HCT116 (cell line): ENCODE results near the gene MAPK4.

Source experiments
- EZH2 ChIP-seq: fragments of 200-600 bp; sonication (generic); IDR thresholded peaks from 2 replicates; pipeline ENCODE4 v1.6.1; 2017; ENCODE audit warnings: antibody characterized with exemption, mixed run types
- ZNF274 ChIP-seq: fragments of 200-500 bp; sonication (Bioruptor generic); IDR thresholded peaks from 2 replicates; pipeline ENCODE4 v1.6.1; 2014; ENCODE audit warnings: mild to moderate bottlenecking, low read depth, low read length, inconsistent platforms
- TF ChIP-seq, protein P1 (sequence below), 3 experiments: fragments of 200-600 bp in 1 of 3; sonication (generic) in 1 of 3; IDR thresholded peaks in 2 of 3; conservative IDR thresholded peaks in 1 of 3; 2 replicates each; pipeline ENCODE4 v1.5.1; 2012 to 2017; ENCODE audit warnings: low read depth in 2 of 3, low read length in 2 of 3, antibody characterized with exemption in 1 of 3, borderline replicate concordance in 1 of 3, control low read depth in 1 of 3, mild to moderate bottlenecking in 1 of 3, mixed read lengths in 1 of 3, mixed run types in 1 of 3, moderate library complexity in 1 of 3; ENCODE audit not compliant: insufficient read depth in 1 of 3

DNA sequence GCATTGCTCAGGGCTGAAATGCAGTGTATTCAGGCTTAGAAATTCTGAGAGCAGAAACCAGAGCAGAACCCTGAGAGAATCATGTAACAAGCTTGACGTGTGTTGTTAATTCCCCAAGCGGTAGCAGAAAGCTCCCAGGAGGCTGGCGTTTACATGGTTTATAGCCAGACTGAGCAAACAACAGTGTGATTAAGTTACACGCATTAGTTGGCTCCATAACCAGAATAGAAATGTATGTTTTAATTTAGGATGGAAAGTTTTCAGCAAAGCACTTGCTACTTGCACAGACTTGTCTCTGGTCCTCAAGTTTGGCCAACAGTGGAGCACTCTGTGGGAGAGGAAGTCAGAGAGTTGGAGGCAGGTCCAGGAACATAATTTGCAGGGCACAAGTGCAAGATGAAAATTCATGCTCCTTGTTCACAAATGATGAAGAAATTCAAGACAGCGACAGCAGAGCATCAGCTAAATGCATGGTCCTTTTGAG, 69.3 kb downstream of the MAPK4 start:
- TF ChIP-seq EZH2 = no peak
- TF ChIP-seq, protein P1, sequence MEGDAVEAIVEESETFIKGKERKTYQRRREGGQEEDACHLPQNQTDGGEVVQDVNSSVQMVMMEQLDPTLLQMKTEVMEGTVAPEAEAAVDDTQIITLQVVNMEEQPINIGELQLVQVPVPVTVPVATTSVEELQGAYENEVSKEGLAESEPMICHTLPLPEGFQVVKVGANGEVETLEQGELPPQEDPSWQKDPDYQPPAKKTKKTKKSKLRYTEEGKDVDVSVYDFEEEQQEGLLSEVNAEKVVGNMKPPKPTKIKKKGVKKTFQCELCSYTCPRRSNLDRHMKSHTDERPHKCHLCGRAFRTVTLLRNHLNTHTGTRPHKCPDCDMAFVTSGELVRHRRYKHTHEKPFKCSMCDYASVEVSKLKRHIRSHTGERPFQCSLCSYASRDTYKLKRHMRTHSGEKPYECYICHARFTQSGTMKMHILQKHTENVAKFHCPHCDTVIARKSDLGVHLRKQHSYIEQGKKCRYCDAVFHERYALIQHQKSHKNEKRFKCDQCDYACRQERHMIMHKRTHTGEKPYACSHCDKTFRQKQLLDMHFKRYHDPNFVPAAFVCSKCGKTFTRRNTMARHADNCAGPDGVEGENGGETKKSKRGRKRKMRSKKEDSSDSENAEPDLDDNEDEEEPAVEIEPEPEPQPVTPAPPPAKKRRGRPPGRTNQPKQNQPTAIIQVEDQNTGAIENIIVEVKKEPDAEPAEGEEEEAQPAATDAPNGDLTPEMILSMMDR (IDR thresholded peaks at IDR 0.05 in 2 of 3, conservative IDR thresholded peaks at IDR 0.05 in 1 of 3; ENCODE audit: borderline replicate concordance in 1 of 3, insufficient read depth in 1 of 3, low read depth in 2 of 3, low read length in 2 of 3) = no peak
- TF ChIP-seq ZNF274 = no peak
